OCI-LY3 (cell line): ENCODE data around the gene TMEM63A.

Experiments used
- H2AFZ ChIP-seq: fragments of 200-600, 300-600 bp; shearing (Covaris generic); 2 replicates; pipeline ENCODE4 v1.6.0; 2014; ENCODE audit warnings: antibody characterized with exemption, low read depth, low read length
- H3K27ac ChIP-seq: fragments of 200-600, 300-600 bp; sonication (generic); 2 replicates; pipeline ENCODE4 v1.5.1; 2014; ENCODE audit warnings: mild to moderate bottlenecking, low read length, moderate library complexity, mixed read lengths
- H3K27me3 ChIP-seq: fragments of 200-600, 300-600 bp; sonication (generic); 2 replicates; pipeline ENCODE4 v1.6.1; 2014; ENCODE audit warnings: low read depth, low read length, mixed read lengths
- H3K36me3 ChIP-seq: fragments of 200-600, 300-600 bp; sonication (generic); replicated peaks from 2 replicates; pipeline ENCODE3; 2014; ENCODE audit warnings: low read depth, low read length, mixed read lengths
- H3K4me1 ChIP-seq: fragments of 300-600, 200-600 bp; sonication (generic); 2 replicates; pipeline ENCODE4 v1.6.1; 2014; ENCODE audit warnings: low read length, mixed read lengths
- H3K4me2 ChIP-seq: fragments of 200-600, 300-600 bp; sonication (generic); 2 replicates; pipeline ENCODE4 v1.6.1; 2014; ENCODE audit warnings: low read length, mixed read lengths
- H3K4me3 ChIP-seq: fragments of 300-600, 200-600 bp; sonication (generic); 2 replicates; pipeline ENCODE4 v1.5.1; 2014; ENCODE audit warnings: antibody characterized with exemption, mild to moderate bottlenecking, low read length, moderate library complexity
- H3K79me2 ChIP-seq: fragments of 300-600, 200-600 bp; shearing (Covaris generic); 2 replicates; pipeline ENCODE4 v1.6.1; 2014; ENCODE audit warnings: mild to moderate bottlenecking, low read length, mixed read lengths
- H3K9ac ChIP-seq: fragments of 300-600, 200-600 bp; shearing (Covaris generic); 2 replicates; pipeline ENCODE4 v1.6.0; 2014; ENCODE audit warnings: mild to moderate bottlenecking, low read length, moderate library complexity
- H3K9me3 ChIP-seq: fragments of 200-600, 300-600 bp; shearing (Covaris generic); 2 replicates; pipeline ENCODE4 v1.6.1; 2014; ENCODE audit warnings: low read length, mixed read lengths; ENCODE audit not compliant: insufficient read depth
- H4K20me1 ChIP-seq: fragments of 200-600, 300-600 bp; sonication (generic); 2 replicates; pipeline ENCODE4 v1.6.1; 2016; ENCODE audit warnings: low read length, mixed read lengths; ENCODE audit not compliant: insufficient read depth
- EZH2phosphoT487 ChIP-seq: fragments of 200-600 bp; shearing (Covaris generic); IDR thresholded peaks from 2 replicates; pipeline ENCODE4 v1.6.1; 2018; ENCODE audit warnings: antibody characterized with exemption, mixed run types, low read depth
- TF ChIP-seq, protein P1 (sequence below): fragments of 200-600, 300-600 bp; sonication (generic); IDR thresholded peaks from 2 replicates; pipeline ENCODE4 v1.5.1; 2014; ENCODE audit warnings: antibody characterized with exemption, low read length, low read depth

The TMEM63A gene

DNA sequence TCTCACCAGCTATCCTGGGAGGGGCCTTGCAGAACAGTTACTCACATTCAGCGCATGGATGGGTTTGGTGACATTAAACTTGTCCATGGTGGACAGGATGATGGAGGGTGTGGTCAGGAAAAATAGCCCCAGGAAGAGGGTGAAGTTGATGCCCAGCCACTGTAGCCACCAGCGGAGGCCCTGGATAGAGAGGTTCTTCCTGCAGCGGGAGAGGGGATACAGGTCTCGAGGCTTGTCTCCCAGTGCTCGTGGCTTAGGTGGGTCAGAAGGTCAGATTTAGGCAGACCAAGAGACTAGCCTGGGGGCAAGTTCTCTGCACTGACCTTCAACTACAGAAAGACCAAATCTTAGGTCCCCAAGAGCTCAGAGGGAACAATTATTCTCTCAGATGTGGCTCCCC lies 23.0 kb downstream of the TMEM63A start:
- no peak for TF ChIP-seq EZH2phosphoT487
- TF ChIP-seq, protein P1, sequence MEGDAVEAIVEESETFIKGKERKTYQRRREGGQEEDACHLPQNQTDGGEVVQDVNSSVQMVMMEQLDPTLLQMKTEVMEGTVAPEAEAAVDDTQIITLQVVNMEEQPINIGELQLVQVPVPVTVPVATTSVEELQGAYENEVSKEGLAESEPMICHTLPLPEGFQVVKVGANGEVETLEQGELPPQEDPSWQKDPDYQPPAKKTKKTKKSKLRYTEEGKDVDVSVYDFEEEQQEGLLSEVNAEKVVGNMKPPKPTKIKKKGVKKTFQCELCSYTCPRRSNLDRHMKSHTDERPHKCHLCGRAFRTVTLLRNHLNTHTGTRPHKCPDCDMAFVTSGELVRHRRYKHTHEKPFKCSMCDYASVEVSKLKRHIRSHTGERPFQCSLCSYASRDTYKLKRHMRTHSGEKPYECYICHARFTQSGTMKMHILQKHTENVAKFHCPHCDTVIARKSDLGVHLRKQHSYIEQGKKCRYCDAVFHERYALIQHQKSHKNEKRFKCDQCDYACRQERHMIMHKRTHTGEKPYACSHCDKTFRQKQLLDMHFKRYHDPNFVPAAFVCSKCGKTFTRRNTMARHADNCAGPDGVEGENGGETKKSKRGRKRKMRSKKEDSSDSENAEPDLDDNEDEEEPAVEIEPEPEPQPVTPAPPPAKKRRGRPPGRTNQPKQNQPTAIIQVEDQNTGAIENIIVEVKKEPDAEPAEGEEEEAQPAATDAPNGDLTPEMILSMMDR = no peak
- H3K9me3 ChIP-seq = no peaks in the 10 kb centered on the region
- H3K9ac ChIP-seq = no peak overlapping the region
- H2AFZ ChIP-seq = no peak overlapping the region
- H3K4me2 ChIP-seq = no peak overlapping the region
- no peaks in the 10 kb centered on the region for H3K27me3 ChIP-seq
- peaks cover 36% of the 10 kb centered on the region for H3K36me3 ChIP-seq
- H4K20me1 ChIP-seq = no peaks in the 10 kb centered on the region
- no peak overlapping the region for H3K27ac ChIP-seq
- no peaks in the 10 kb centered on the region for H3K4me1 ChIP-seq
- no peaks in the 10 kb centered on the region for H3K79me2 ChIP-seq
- no peak overlapping the region for H3K4me3 ChIP-seq

GRCh38 chr1:225857256-225857655 lies 24.9 kb downstream of the TMEM63A start:
- Histone ChIP-seq H4K20me1 (no peaks in the 10 kb centered on the region), H3K27me3 (no peaks in the 10 kb centered on the region), H3K4me3 (no peak overlapping the region), H2AFZ (no peak overlapping the region), H3K27ac (no peak overlapping the region), H3K79me2 (no peaks in the 10 kb centered on the region), H3K9ac (no peak overlapping the region), H3K4me1 (peaks cover 11% of the 10 kb centered on the region), H3K36me3 (peaks cover 43% of the 10 kb centered on the region), H3K4me2 (no peak overlapping the region), H3K9me3 (no peaks in the 10 kb centered on the region)
- TF ChIP-seq, protein P1 = no peak
- TF ChIP-seq EZH2phosphoT487 = no peak

DNA sequence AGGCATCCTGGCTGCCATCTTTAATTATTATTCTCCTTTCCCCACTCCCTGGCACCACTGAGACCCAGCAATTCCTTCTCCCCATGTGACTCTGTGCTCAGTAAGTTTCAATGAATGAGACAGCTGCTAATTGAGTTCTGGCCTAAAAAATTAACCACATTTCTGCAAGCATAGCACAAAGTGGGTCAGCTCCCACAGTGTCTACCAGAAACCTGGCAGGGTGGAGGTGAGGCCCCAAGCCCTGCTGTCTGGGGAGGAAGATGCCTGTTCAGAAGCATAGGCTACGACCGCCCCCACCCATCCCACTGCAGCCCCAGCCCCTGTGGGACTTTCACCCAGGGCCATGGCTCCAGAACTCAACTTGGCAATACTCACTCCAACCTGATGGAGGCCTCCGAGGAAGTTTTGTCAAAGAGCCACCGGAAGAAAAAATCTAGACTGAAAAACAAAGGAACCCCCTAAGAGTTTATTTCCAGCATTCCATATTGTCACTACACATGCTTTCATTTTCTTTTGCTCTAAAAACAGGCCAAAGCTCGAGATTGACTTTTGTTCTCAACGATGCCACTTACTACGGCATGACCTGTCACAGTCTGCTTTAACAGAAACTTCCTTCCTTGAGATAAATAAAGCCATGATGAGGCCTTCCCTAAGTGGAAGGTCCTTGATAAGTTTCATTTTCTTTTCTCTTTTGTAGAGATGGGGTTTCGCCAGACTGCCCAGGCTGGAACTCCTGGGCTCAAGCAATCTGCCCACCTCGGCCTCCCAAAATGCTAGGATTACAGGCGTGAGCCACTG lies 26.5 kb downstream of the TMEM63A start:
- no peaks in the 10 kb centered on the region for H3K9me3 ChIP-seq
- no peaks in the 10 kb centered on the region for H4K20me1 ChIP-seq
- H2AFZ ChIP-seq = no peak overlapping the region
- H3K27ac ChIP-seq = no peak overlapping the region
- H3K4me1 ChIP-seq = peaks cover 24% of the 10 kb centered on the region
- no peaks in the 10 kb centered on the region for H3K79me2 ChIP-seq
- H3K36me3 ChIP-seq = peaks cover 44% of the 10 kb centered on the region
- no peak overlapping the region for H3K4me2 ChIP-seq
- no peaks in the 10 kb centered on the region for H3K27me3 ChIP-seq
- H3K9ac ChIP-seq = no peak overlapping the region
- TF ChIP-seq, protein P1 = no peak
- no peak for TF ChIP-seq EZH2phosphoT487
- H3K4me3 ChIP-seq = no peak overlapping the region

GRCh38 chr1:225853441-225853840 lies 28.7 kb downstream of the TMEM63A start:
- H2AFZ ChIP-seq = no peak overlapping the region
- peaks cover 52% of the 10 kb centered on the region for H3K36me3 ChIP-seq
- H4K20me1 ChIP-seq = no peaks in the 10 kb centered on the region
- H3K9ac ChIP-seq = no peak overlapping the region
- H3K79me2 ChIP-seq = no peaks in the 10 kb centered on the region
- H3K9me3 ChIP-seq = no peaks in the 10 kb centered on the region
- TF ChIP-seq, protein P1 = no peak
- TF ChIP-seq EZH2phosphoT487 = no peak
- H3K27ac ChIP-seq = no peak overlapping the region
- peaks cover 43% of the 10 kb centered on the region for H3K4me1 ChIP-seq
- no peak overlapping the region for H3K4me2 ChIP-seq
- H3K4me3 ChIP-seq = no peak overlapping the region
- no peaks in the 10 kb centered on the region for H3K27me3 ChIP-seq
